HL-60 (cell line): Measurements from ENCODE around the gene DNAH2.

Experiments used
- DNase-seq, 2 experiments: peaks; one replicate each; pipeline ENCODE4 v3.0.0-alpha.2; 2010 to 2020; ENCODE audit warnings: low read depth in 1 of 2, low spot score in 1 of 2
- H3K27ac ChIP-seq: fragments of 250-450 bp; sonication (Bioruptor Pico); replicated peaks from 2 replicates; pipeline ENCODE4 v1.5.1; 2020; ENCODE audit warnings: mild to moderate bottlenecking, moderate library complexity
- H3K27me3 ChIP-seq: fragments of 250-450 bp; sonication (Bioruptor Pico); 2 replicates; pipeline ENCODE4 v1.5.1; 2021; ENCODE audit warnings: mild to moderate bottlenecking, moderate library complexity; ENCODE audit not compliant: insufficient read depth, poor library complexity, severe bottlenecking
- H3K4me3 ChIP-seq: replicated peaks from 2 replicates; pipeline ENCODE4 v1.5.1; 2011; ENCODE audit warnings: mild to moderate bottlenecking, control low read depth, low read length; ENCODE audit not compliant: insufficient read depth
- CTCF ChIP-seq: IDR thresholded peaks from one replicate; pipeline ENCODE4 v1.5.1; 2011; ENCODE audit warnings: low read length, control low read depth, inconsistent platforms; ENCODE audit not compliant: insufficient read depth
- GABPA ChIP-seq: IDR thresholded peaks from 2 replicates; pipeline ENCODE4 v1.6.1; 2012; ENCODE audit warnings: low read depth
- POLR2AphosphoS5 ChIP-seq: IDR thresholded peaks from 2 replicates; pipeline ENCODE4 v1.6.1; 2012; ENCODE audit warnings: low read depth
- REST ChIP-seq: IDR thresholded peaks from 2 replicates; pipeline ENCODE4 v1.6.1; 2012; ENCODE audit warnings: low read depth; ENCODE audit not compliant: insufficient replicate concordance
- SPI1 ChIP-seq: IDR thresholded peaks from 2 replicates; pipeline ENCODE4 v1.6.1; 2012; ENCODE audit warnings: low read depth, mild to moderate bottlenecking, borderline replicate concordance

DNAH2 gene

GRCh38 chr17:7835814-7836595, 118.5 kb downstream of the DNAH2 start:
- H3K27me3 ChIP-seq: no peaks in the 10 kb centered on the region
- H3K4me3 ChIP-seq: peak overlapping the region; percentile 56
- peak in 1 of 2 experiments; percentile 46 for DNase-seq
- peak; percentile 48 for TF ChIP-seq POLR2AphosphoS5
- TF ChIP-seq CTCF: no peak
- peak overlapping the region; percentile 95 for H3K27ac ChIP-seq

GRCh38 chr17:7836596-7837407, 119.3 kb downstream of the DNAH2 start:
- Histone ChIP-seq H3K27ac (peak overlapping the region; percentile 95), H3K27me3 (no peaks in the 10 kb centered on the region), H3K4me3 (peak overlapping the region; percentile 56)
- DNase-seq: peak in 1 of 2 experiments; percentile 86
- TF ChIP-seq POLR2AphosphoS5: peak; percentile 22; the same call in 1 of the 2 replicates
- TF ChIP-seq REST: no peak
- TF ChIP-seq SPI1: no peak; the same call in 1 of the 2 replicates

GRCh38 chr17:7837408-7838088, 120.0 kb downstream of the DNAH2 start:
- Histone ChIP-seq H3K27me3 (no peaks in the 10 kb centered on the region), H3K4me3 (peak overlapping the region; percentile 56), H3K27ac (peak overlapping the region; percentile 95)
- TF ChIP-seq GABPA: no peak
- no peak for TF ChIP-seq POLR2AphosphoS5
- no peak for TF ChIP-seq REST
- TF ChIP-seq CTCF: no peak
- TF ChIP-seq SPI1: no peak
- no peak for DNase-seq
